Stomach (tissue), 4 donors: ENCODE data around the gene CP.
"Not testable (repeated sequence)": the region's sequence is repeated elsewhere in the genome, so short reads cannot be mapped to it uniquely, and the experiment has no call there.

Source experiments
- EP300 ChIP-seq: sonication (generic); formaldehyde crosslinking; IDR thresholded peaks from one replicate; pipeline ENCODE4 v1.6.1; 2017; ENCODE audit warnings: antibody characterized with exemption
- POLR2A ChIP-seq, 4 donors: fragments of 450-650 bp; IDR thresholded peaks; one replicate each; pipeline ENCODE4 v1.6.1; 2016; ENCODE audit warnings: antibody characterized with exemption in 4 of 4, control low read depth in 2 of 4, mild to moderate bottlenecking in 1 of 4, moderate library complexity in 1 of 4
- POLR2AphosphoS5 ChIP-seq, 3 donors: sonication (generic); formaldehyde crosslinking; IDR thresholded peaks; one replicate each; pipeline ENCODE4 v1.6.1; 2016; ENCODE audit warnings: antibody characterized with exemption in 3 of 3
- TF ChIP-seq, protein P1 (sequence below), 7 experiments: fragments of 450-650 bp in 4 of 7; fragments of 200-600 bp in 3 of 7; sonication (generic) in 3 of 7; IDR thresholded peaks; one replicate each; pipeline ENCODE4 v1.5.1; 2016 to 2019; ENCODE audit warnings: antibody characterized with exemption in 7 of 7, control low read depth in 2 of 7, mild to moderate bottlenecking in 1 of 7

DNA sequence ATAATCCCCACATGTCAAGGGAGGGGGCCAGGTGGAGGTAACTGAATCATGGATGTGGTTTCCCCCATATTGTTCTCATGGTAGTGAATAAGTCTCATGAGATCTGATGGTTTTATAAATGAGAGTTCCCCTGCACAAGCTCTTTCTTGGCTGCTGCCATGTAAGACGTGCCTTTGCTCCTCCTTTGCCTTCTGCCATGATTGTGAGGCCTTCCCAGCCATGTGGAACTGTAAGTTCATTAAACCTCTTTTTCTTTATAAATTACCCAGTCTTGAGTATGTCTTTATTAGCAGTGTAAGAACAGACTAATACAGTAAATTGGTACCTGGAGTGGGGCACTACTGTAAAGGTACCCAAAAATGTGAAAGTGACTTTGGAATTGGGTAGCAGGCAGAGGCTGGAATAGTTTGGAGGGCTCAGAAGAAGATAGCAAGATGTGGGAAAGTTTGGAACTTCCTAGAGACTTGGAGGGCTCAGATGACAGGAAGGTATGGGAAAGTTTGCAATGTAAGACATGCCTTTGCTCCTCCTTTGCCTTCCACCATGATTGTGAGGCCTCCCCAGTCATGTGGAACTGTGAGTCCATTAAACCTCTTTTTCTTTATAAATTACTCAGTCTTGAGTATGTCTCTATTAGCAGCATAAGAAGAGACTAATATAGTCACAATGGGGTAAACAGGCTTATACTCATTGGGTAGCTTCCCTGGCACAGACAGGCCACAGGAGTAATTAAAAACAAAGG is 2.1 kb downstream of the CP start:
- TF ChIP-seq, protein P1, sequence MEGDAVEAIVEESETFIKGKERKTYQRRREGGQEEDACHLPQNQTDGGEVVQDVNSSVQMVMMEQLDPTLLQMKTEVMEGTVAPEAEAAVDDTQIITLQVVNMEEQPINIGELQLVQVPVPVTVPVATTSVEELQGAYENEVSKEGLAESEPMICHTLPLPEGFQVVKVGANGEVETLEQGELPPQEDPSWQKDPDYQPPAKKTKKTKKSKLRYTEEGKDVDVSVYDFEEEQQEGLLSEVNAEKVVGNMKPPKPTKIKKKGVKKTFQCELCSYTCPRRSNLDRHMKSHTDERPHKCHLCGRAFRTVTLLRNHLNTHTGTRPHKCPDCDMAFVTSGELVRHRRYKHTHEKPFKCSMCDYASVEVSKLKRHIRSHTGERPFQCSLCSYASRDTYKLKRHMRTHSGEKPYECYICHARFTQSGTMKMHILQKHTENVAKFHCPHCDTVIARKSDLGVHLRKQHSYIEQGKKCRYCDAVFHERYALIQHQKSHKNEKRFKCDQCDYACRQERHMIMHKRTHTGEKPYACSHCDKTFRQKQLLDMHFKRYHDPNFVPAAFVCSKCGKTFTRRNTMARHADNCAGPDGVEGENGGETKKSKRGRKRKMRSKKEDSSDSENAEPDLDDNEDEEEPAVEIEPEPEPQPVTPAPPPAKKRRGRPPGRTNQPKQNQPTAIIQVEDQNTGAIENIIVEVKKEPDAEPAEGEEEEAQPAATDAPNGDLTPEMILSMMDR (IDR thresholded peaks at IDR 0.05), result not testable (repeated sequence)
- not testable (repeated sequence) for TF ChIP-seq EP300; POLR2A (IDR thresholded peaks at IDR 0.05); POLR2AphosphoS5 (IDR thresholded peaks at IDR 0.05)
